Dermis microvascular lymphatic vessel endothelial cell (primary cell): Measurements from ENCODE around the gene LRRC15. TPM values are rescaled to one million over a fixed set of nuclear protein-coding genes. Genes with fewer than 3 reads are reported as not detected.

Source experiments
- DNase-seq, 2 donors: peaks; one replicate each; pipeline versions ENCODE4 v3.0.0 to v3.0.0-alpha.2; 2010; ENCODE audit warnings: low read depth in 2 of 2
- total RNA-seq: library from RNA; depleted of rRNA; stranded (reverse); fragments of >200 nt; gene quantifications from 2 replicates; pipeline ENCODE4 v1.2.1, GENCODE V29; 2014

LRRC15 gene
- total RNA-seq, 1 donor from 2014 or later, result 0.51 TPM

- DNase-seq, result no peak
These were observed 16.5 kb upstream of the LRRC15 start for GRCh38 chr3:194386066-194386465.

GRCh38 chr3:194384569-194385001, 15.0 kb upstream of the LRRC15 start:
- no peak for DNase-seq

DNA sequence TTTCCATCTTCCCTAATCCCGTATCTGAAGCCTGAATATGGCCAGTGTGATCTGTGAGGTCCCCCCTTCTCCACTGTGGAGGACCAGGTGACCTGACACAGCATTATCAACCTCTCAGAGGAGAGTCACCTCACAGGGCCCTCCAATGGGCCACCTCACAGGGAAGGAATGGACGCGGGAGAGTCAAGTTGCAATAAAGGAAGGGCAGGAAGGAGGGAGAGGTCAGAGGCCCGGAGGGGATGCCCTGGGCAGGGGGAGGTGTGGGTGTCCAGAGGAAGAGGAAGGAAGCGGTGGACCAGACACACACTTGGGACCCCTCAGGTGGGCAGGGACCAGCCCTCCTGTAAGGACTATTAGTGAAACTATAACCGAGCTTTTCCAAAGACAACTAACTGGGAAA, 14.6 kb upstream of the LRRC15 start:
- DNase-seq, result no peak

GRCh38 chr3:194383276-194383940, 13.9 kb upstream of the LRRC15 start:
- no peak for DNase-seq

GRCh38 chr3:194382892-194383223, 13.3 kb upstream of the LRRC15 start:
- DNase-seq, result no peak

- no peak for DNase-seq
These were observed 12.8 kb upstream of the LRRC15 start for GRCh38 chr3:194382196-194382891.

- DNase-seq, result no peak
These were observed 11.9 kb upstream of the LRRC15 start for GRCh38 chr3:194381460-194381875.

DNA sequence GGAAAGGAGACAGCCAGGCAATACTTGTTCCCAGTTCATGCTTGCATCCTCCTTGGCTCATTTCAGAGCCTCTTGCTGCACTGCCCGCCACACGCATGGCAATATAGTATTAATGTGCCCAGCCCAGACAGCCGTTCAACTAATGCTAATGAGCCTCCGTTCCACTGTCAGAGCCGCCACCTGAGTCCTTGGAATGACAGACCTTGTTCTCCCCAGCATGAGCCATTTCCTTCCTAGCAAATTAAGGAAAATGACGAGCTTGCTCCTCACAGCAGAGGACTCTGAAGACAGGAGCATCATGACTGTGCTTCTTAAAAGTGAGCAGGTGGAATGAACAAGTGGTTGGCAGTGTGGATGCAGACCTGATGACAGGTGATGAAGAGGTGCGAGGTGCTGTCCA, 10.8 kb upstream of the LRRC15 start:
- DNase-seq, result no peak

DNA sequence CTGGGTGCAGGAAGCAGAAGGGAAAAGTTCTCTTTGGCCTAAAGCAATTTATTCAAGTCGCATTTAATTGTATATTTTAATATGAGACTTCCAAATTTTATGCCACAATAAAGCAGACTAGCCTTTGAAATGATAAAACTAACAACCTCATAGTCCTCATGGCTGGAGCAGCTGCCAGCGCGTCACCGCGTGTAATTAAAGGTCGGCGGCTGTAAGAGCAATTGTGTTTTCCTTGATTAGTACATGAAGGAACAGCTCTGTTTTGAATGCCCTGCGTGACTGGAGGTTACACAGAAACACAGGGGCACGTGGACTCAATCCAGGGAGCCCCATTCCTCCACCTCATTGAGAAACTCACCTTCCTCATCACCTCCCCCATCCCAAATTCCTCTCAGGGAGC, 10.1 kb upstream of the LRRC15 start:
- no peak for DNase-seq

GRCh38 chr3:194379231-194379630, 9.7 kb upstream of the LRRC15 start:
- no peak for DNase-seq

GRCh38 chr3:194377708-194378107, 8.2 kb upstream of the LRRC15 start:
- peak; percentile 32 to 55 for DNase-seq

DNA sequence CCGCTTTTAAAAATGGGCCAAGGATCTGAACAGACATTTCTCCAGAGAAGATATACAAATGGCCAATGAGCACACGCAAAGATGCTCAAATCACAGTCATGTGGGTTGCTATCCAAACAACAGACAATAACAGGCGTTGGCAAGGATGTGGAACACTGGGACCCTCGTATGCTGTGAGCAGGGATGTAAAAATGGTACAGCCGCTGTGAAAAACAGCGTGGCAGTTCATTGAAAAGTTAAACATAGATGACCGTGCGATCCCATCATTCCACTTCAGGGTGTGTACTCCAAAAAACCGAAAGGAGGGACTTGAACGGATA, 6.7 kb upstream of the LRRC15 start:
- DNase-seq, result peak; percentile 39 to 58

DNA sequence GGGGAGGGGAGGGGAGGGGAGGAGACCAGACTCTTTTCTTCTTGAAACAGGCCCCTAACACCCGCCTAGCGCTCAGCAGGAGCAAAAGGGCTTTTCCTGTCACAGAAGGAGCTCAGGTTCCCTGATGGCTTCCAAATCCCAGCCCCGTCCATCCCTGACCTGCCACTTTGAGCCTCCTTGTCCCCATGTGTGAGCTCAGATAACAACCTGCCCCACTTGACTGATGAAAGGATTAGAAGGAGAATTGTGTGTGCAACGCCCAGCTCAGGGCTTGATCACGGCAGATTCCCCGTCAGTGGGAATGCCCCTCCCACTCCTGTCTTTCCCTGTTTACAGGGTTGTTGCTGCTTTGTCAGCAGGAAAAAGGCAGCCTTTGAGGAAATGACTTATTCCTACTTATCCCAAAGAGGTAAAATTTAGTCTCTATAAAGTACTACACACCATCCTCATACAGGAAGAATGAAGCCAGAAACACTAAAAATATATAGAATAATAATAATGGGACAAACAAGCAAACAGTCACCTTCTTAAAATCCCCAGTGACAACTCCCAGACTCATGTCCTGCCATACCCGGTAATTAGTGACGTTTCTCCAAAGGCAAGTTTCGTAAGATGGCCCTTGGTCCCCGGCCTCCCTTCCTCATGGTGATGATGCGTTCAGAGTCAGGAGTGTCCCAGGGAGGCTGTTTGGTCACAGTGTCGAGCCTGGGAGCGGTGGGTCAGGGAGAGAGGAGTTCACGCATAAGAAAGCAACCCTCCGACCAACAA, 6.1 kb upstream of the LRRC15 start:
- DNase-seq, result peak; percentile 76 to 80

DNA sequence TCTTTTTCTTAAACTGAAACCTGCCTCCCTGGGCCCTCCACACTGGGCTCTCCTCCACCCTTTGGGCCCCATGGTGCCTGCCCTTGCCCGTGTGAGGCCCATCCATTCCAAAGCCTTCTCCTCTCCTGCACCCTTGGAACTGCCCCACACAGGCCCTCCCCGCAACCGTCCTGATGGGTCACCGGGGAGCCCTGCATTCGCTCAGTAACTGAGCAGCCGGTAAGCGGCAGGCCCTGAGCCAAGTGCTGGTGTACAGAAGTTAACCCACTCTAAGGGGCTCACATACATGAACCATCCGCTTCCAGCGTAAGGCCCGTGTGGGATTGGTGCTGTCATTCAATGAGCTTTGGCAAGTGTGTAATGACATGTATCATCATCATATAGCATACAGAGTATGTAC, 5.4 kb upstream of the LRRC15 start:
- no peak for DNase-seq

GRCh38 chr3:194373899-194374298, 4.4 kb upstream of the LRRC15 start:
- DNase-seq, result no peak

DNA sequence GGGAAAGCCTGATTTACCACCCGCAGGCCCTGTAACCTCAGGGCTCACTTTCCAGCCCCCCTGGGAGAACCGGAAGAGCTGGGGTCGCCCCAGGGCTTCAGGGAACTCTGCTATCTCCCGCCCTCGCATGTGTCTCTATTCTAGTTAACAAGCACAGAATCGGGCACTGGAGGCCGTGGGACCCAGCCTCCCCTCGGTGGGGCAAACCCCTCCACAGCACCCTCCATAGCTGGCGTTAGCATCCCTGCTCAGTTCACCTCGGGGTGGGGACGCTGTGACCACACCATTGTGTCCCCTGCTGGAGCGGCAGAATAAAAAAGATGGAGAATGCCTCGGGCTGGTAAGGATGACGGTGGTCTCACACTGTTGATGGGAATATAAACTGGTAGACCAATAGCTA, 3.5 kb upstream of the LRRC15 start:
- no peak for DNase-seq

DNA sequence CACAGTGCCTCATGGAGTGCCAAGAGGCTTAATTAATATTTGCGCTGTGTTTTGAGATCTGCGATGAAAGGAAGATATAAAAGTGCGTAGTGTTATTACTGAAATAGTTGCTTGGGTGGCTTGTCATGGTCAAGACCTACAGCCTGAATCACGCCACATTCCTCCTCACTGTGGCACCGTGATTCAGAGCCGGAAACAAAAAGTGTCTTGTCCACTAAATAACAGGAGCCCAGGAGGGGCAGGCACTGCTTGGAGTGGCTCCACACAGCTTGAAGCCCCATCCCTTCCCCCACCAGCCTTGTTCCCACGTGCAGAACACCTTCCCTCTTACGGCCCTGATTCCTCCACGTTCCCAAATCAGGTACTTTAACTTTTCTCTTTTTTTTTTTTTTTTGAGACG, 1.2 kb upstream of the LRRC15 start:
- no peak for DNase-seq

DNA sequence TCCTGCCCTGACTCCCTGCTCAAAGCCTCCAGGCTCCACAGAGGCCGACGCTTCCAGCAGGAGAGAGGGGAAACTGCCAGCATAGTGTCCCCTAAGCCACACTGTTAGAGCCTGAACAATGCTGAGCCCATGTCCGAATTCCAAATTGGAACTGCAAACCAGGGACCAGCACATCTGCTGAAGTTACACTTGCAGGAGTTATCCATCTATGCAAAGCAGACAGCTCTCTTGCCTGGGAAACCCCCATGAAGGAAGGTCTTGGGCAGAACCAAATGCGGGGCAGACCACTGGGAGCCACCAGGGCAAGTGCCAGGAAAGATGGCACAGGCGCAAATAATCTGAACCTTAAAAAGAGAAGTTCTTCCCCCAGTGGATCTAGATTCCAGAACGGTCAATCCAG, 625 bp downstream of the LRRC15 start:
- no peak for DNase-seq

DNA sequence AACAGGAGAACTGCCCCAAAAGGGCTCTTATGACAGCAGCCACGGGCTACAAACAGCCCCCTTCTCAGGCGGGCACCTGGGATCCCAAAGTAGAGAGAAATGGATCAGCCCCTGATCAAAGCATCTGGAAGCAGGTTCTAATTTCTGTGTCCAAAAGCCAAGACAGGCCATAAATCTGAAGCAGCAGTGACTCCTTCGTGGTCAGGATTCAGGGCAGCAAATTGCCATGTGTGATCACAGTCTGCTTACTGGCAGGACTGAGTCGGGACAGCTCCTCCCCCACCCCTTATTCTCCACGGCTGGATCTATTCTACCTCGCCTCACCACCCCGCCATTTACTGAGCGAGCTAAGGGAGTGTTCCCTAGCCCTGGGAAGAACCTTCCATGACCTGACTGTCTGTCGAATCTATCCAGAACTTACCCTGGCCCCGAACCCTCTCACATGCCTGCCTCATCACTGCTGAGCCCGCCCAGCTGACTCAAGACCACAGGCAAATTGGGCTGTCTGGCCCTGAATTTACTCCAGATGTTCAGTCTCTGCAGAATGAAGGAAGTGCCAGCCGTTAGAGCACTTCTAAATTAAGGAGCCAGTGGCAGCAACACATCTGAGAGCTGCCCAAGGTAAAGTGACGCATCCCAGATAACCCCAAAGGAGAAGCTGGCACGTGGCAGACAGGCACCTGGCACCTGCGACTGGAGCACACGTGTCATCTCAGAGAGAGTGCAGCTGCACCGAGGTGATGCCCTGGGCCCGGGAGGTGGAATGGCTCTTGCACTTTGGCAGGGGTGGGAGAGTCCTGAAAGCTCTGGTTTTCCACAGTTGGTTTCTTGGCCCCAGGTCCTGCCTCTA, 1.3 kb downstream of the LRRC15 start:
- no peak for DNase-seq

DNA sequence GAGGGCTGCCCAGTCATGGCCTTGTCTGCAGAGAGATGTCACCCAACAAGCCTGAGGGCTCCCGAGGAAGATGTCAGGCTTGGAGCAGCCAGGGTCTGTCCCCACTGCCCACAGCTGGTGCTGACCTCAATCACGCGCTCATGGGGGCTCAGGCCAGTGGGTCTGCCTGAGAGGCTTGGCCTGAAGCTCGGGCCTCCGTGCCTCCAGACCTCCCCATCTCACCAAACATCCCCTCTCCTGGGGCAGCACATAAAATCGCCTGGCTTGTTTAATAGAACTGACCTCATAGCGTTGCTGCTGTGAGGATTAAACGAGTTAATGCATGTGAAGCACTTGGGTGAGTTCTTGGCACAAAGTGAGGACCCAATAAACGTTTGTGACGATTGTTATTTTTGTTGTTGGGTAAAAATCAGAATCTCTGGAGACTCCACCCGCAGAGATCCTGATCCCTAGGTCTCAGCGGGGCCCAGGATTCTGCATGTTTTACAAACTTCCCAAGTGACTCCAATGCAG, 3.5 kb downstream of the LRRC15 start:
- DNase-seq, result no peak

- DNase-seq, result no peak
These were observed 4.0 kb downstream of the LRRC15 start for GRCh38 chr3:194365526-194365925.
